ENCODE measurements around the gene ADCK1.
A peak's percentile ranks its signal among the peaks of the same experiment; 100 is the strongest.

Gene ADCK1

GRCh38 chr14:77830692-77831091 is 30.8 kb downstream of the ADCK1 start:
- H3K36me3 ChIP-seq (replicated peaks): no peaks in the 10 kb centered on the region; the same call in 1 of the 2 replicates

GRCh38 chr14:77832297-77832696 is 32.4 kb downstream of the ADCK1 start:
- no peaks in the 10 kb centered on the region for H3K27me3 ChIP-seq (ENCODE audit: low read depth)
- no peaks in the 10 kb centered on the region for H3K9me3 ChIP-seq
- no peak overlapping the region for H3K4me3 ChIP-seq
- in situ Hi-C loops (cut with MboI; ENCODE audit: low sequenced_read_pairs): no loop called here
- H3K36me3 ChIP-seq (replicated peaks): no peaks in the 10 kb centered on the region; the same call in 1 of the 2 replicates
- H3K4me1 ChIP-seq: no peaks in the 10 kb centered on the region
- DNase-seq (ENCODE audit: low spot score in 2 of 2): no peak

More at GRCh38 chr14:77830692-77831091, 30.8 kb downstream of the ADCK1 start:
- Histone ChIP-seq H3K9me3 (no peaks in the 10 kb centered on the region), H3K4me3 (no peak overlapping the region), H3K4me1 (no peaks in the 10 kb centered on the region), H3K27me3 (ENCODE audit: low read depth) (no peaks in the 10 kb centered on the region)
- in situ Hi-C loops (cut with MboI; ENCODE audit: low sequenced_read_pairs): no loop called here
- DNase-seq (ENCODE audit: low spot score in 2 of 2): no peak

GRCh38 chr14:77837926-77838325 is 38.0 kb downstream of the ADCK1 start:
- no peaks in the 10 kb centered on the region for H3K27me3 ChIP-seq (ENCODE audit: low read depth)
- H3K36me3 ChIP-seq (replicated peaks): no peaks in the 10 kb centered on the region
- DNase-seq (ENCODE audit: low spot score in 2 of 2): no peak
- H3K4me1 ChIP-seq: no peaks in the 10 kb centered on the region
- in situ Hi-C loops (cut with MboI; ENCODE audit: low sequenced_read_pairs): no loop called here
- no peaks in the 10 kb centered on the region for H3K9me3 ChIP-seq
- H3K4me3 ChIP-seq: no peak overlapping the region

GRCh38 chr14:77838831-77839511 is 39.1 kb downstream of the ADCK1 start:
- Histone ChIP-seq H3K36me3 (replicated peaks) (no peaks in the 10 kb centered on the region), H3K27me3 (ENCODE audit: low read depth) (no peaks in the 10 kb centered on the region), H3K4me1 (no peaks in the 10 kb centered on the region), H3K9me3 (no peaks in the 10 kb centered on the region), H3K4me3 (no peak overlapping the region)
- in situ Hi-C loops (cut with MboI; ENCODE audit: low sequenced_read_pairs): no loop called here
- no peak for DNase-seq (ENCODE audit: low spot score in 2 of 2)

- DNase-seq (ENCODE audit: low spot score in 2 of 2): no peak
- in situ Hi-C loops (cut with MboI; ENCODE audit: low sequenced_read_pairs): no loop called here
- H3K36me3 ChIP-seq (replicated peaks): no peaks in the 10 kb centered on the region
- no peaks in the 10 kb centered on the region for H3K27me3 ChIP-seq (ENCODE audit: low read depth)
- H3K4me1 ChIP-seq: no peaks in the 10 kb centered on the region
- H3K9me3 ChIP-seq: no peaks in the 10 kb centered on the region
- H3K4me3 ChIP-seq: no peak overlapping the region
These were observed 43.3 kb downstream of the ADCK1 start for GRCh38 chr14:77843195-77843594.

GRCh38 chr14:77843651-77844050 is 43.7 kb downstream of the ADCK1 start:
- Histone ChIP-seq H3K4me1 (no peaks in the 10 kb centered on the region), H3K9me3 (no peaks in the 10 kb centered on the region), H3K27me3 (ENCODE audit: low read depth) (no peaks in the 10 kb centered on the region), H3K4me3 (no peak overlapping the region), H3K36me3 (replicated peaks) (no peaks in the 10 kb centered on the region)
- no peak for DNase-seq (ENCODE audit: low spot score in 2 of 2)
- in situ Hi-C loops (cut with MboI; ENCODE audit: low sequenced_read_pairs): no loop called here

GRCh38 chr14:77844802-77845201 is 44.9 kb downstream of the ADCK1 start:
- Histone ChIP-seq H3K36me3 (replicated peaks) (no peaks in the 10 kb centered on the region), H3K4me3 (no peak overlapping the region), H3K4me1 (no peaks in the 10 kb centered on the region), H3K27me3 (ENCODE audit: low read depth) (no peaks in the 10 kb centered on the region), H3K9me3 (no peaks in the 10 kb centered on the region)
- DNase-seq (ENCODE audit: low spot score in 2 of 2): no peak
- in situ Hi-C loops (cut with MboI; ENCODE audit: low sequenced_read_pairs): no loop called here

- in situ Hi-C loops (cut with MboI; ENCODE audit: low sequenced_read_pairs): no loop called here
- H3K27me3 ChIP-seq (ENCODE audit: low read depth): no peaks in the 10 kb centered on the region
- no peaks in the 10 kb centered on the region for H3K4me1 ChIP-seq
- no peak overlapping the region for H3K4me3 ChIP-seq
- H3K36me3 ChIP-seq (replicated peaks): no peaks in the 10 kb centered on the region
- DNase-seq (ENCODE audit: low spot score in 2 of 2): no peak
- H3K9me3 ChIP-seq: no peaks in the 10 kb centered on the region
These were observed 48.1 kb downstream of the ADCK1 start for GRCh38 chr14:77848031-77848430.

GRCh38 chr14:77849711-77850110 is 49.8 kb downstream of the ADCK1 start:
- no peaks in the 10 kb centered on the region for H3K36me3 ChIP-seq (replicated peaks)
- in situ Hi-C loops (cut with MboI; ENCODE audit: low sequenced_read_pairs): loop anchor here (25.0 kb wide), 1 partner anchor 738 kb away; no protein-coding TSS in a partner anchor
- DNase-seq (ENCODE audit: low spot score in 2 of 2): no peak
- no peaks in the 10 kb centered on the region for H3K4me1 ChIP-seq
- no peaks in the 10 kb centered on the region for H3K9me3 ChIP-seq
- H3K27me3 ChIP-seq (ENCODE audit: low read depth): no peaks in the 10 kb centered on the region
- H3K4me3 ChIP-seq: no peak overlapping the region

GRCh38 chr14:77853919-77854318 is 54.0 kb downstream of the ADCK1 start:
- Histone ChIP-seq H3K4me3 (no peak overlapping the region), H3K36me3 (replicated peaks) (no peaks in the 10 kb centered on the region), H3K9me3 (no peaks in the 10 kb centered on the region), H3K27me3 (ENCODE audit: low read depth) (no peaks in the 10 kb centered on the region), H3K4me1 (no peaks in the 10 kb centered on the region)
- in situ Hi-C loops (cut with MboI; ENCODE audit: low sequenced_read_pairs): loop anchor here (25.0 kb wide), 1 partner anchor 733 kb away; no protein-coding TSS in a partner anchor
- no peak for DNase-seq (ENCODE audit: low spot score in 2 of 2)

- H3K9me3 ChIP-seq: no peaks in the 10 kb centered on the region
These were observed 57.0 kb downstream of the ADCK1 start for GRCh38 chr14:77856941-77857340.

GRCh38 chr14:77859934-77860570 is 60.1 kb downstream of the ADCK1 start:
- in situ Hi-C loops (cut with MboI; ENCODE audit: low sequenced_read_pairs): loop anchor here (25.0 kb wide), 1 partner anchor 727 kb away; no protein-coding TSS in a partner anchor
- peak in 1 of 2 experiments; percentile 22 for DNase-seq (ENCODE audit: low spot score in 2 of 2)
- H3K27me3 ChIP-seq (ENCODE audit: low read depth): no peaks in the 10 kb centered on the region
- no peak overlapping the region for H3K4me3 ChIP-seq
- H3K9me3 ChIP-seq: no peaks in the 10 kb centered on the region
- H3K4me1 ChIP-seq: no peaks in the 10 kb centered on the region
- no peaks in the 10 kb centered on the region for H3K36me3 ChIP-seq (replicated peaks)

More at GRCh38 chr14:77856941-77857340, 57.0 kb downstream of the ADCK1 start:
- no peak overlapping the region for H3K4me3 ChIP-seq
- in situ Hi-C loops (cut with MboI; ENCODE audit: low sequenced_read_pairs): loop anchor here (25.0 kb wide), 1 partner anchor 730 kb away; no protein-coding TSS in a partner anchor
- no peak for DNase-seq (ENCODE audit: low spot score in 2 of 2)
- H3K4me1 ChIP-seq: no peaks in the 10 kb centered on the region
- H3K27me3 ChIP-seq (ENCODE audit: low read depth): no peaks in the 10 kb centered on the region
- H3K36me3 ChIP-seq (replicated peaks): no peaks in the 10 kb centered on the region

- Histone ChIP-seq H3K27me3 (ENCODE audit: low read depth) (no peaks in the 10 kb centered on the region), H3K9me3 (no peaks in the 10 kb centered on the region), H3K4me3 (no peak overlapping the region), H3K36me3 (replicated peaks) (no peaks in the 10 kb centered on the region), H3K4me1 (no peaks in the 10 kb centered on the region)
- in situ Hi-C loops (cut with MboI; ENCODE audit: low sequenced_read_pairs): loop anchor here (25.0 kb wide), 1 partner anchor 726 kb away; no protein-coding TSS in a partner anchor
- DNase-seq (ENCODE audit: low spot score in 2 of 2): no peak
These were observed 61.3 kb downstream of the ADCK1 start for GRCh38 chr14:77861201-77861600.

GRCh38 chr14:77862154-77862786 is 62.4 kb downstream of the ADCK1 start:
- no peaks in the 10 kb centered on the region for H3K36me3 ChIP-seq (replicated peaks)
- no peaks in the 10 kb centered on the region for H3K27me3 ChIP-seq (ENCODE audit: low read depth)
- peak; percentile 28 to 92 for DNase-seq (ENCODE audit: low spot score in 2 of 2)
- H3K4me3 ChIP-seq: no peak overlapping the region
- H3K4me1 ChIP-seq: no peaks in the 10 kb centered on the region
- in situ Hi-C loops (cut with MboI; ENCODE audit: low sequenced_read_pairs): loop anchor here (25.0 kb wide), 1 partner anchor 725 kb away; no protein-coding TSS in a partner anchor
- H3K9me3 ChIP-seq: no peaks in the 10 kb centered on the region
